Adrenal gland (tissue), 12 donors: ENCODE measurements around the gene CKAP4. TPM values are rescaled to one million over a fixed set of nuclear protein-coding genes. Genes with fewer than 3 reads are reported as not detected.

Experiments
- DNase-seq, 7 donors: peaks; one replicate each; pipeline ENCODE4 v3.0.0-alpha.2; 2019 to 2020
- H3K27ac ChIP-seq, 5 donors: fragments of 200-600 bp; sonication (generic) in 4 of 5; 1 replicate in 3 of 5; 2 replicates in 2 of 5; pipeline versions ENCODE4 v1.5.1 to v1.8.0; 2016 to 2020; ENCODE audit warnings: mild to moderate bottlenecking in 1 of 5
- H3K27me3 ChIP-seq: fragments of 200-600 bp; 2 replicates; pipeline ENCODE4 v1.8.0; 2021
- H3K36me3 ChIP-seq, 2 donors: fragments of 200-600 bp; replicated peaks in 1 of 2; 1 replicate in 1 of 2; 2 replicates in 1 of 2; pipeline versions ENCODE4 v1.5.1 to v1.8.0; 2018 to 2022
- H3K4me1 ChIP-seq, 2 donors: fragments of 200-600 bp; replicated peaks in 1 of 2; 1 replicate in 1 of 2; 2 replicates in 1 of 2; pipeline versions ENCODE4 v1.5.1 to v1.8.0; 2018 to 2021
- H3K4me3 ChIP-seq, 4 donors: fragments of 200-600 bp; sonication (generic) in 3 of 4; one replicate each; pipeline ENCODE4 v1.5.1; 2016 to 2018
- H3K9me3 ChIP-seq, 3 donors: fragments of 200-600 bp; sonication (generic) in 1 of 3; replicated peaks in 1 of 3; 1 replicate in 2 of 3; 2 replicates in 1 of 3; pipeline versions ENCODE4 v1.5.1 to v1.8.0; 2016 to 2021
- POLR2A ChIP-seq, 2 donors: fragments of 450-650 bp; IDR thresholded peaks; one replicate each; pipeline ENCODE4 v1.6.1; 2017; ENCODE audit warnings: antibody characterized with exemption in 2 of 2, mild to moderate bottlenecking in 2 of 2, moderate library complexity in 1 of 2
- WGBS, 4 donors: extraction: QIAGEN DNeasy Blood & Tissue Kit in 2 of 4; methylation state at CpG; one replicate each; pipeline versions ENCODE4 v1.1.5 to v1.1.7; 2013 to 2017; 5-methylcytosine and 5-hydroxymethylcytosine counted together
- intact Hi-C, 2 donors: fragments of 100-400 bp; cut with DNase I; formaldehyde crosslinking; loops; one replicate each; pipeline versions ENCODE4 v1.14.1 to v1.15.0; 2022 to 2023
- polyA plus RNA-seq, 3 donors: library from polyadenylated mRNA; stranded (reverse); fragments of 200-250 nt in 2 of 3; fragments of 350-450 nt in 1 of 3; fragmentation: Illumina TruSeq in 1 of 3; extraction: RNeasy Lipid Tissue Mini Kit (QIAGEN cat#74804) in 1 of 3; gene quantifications; one replicate each; pipeline ENCODE4 v1.2.3, GENCODE V29; 2013 to 2014
- total RNA-seq, 9 donors: library from RNA; depleted of rRNA in 4 of 9; stranded (reverse); fragments of >200 nt in 4 of 9; fragments of 120-200 nt in 1 of 9; fragmentation: NEBNext Ultra II Directional in 1 of 9; extraction: Animal tissue kit (Norgen Biotek cat#: 25700) in 1 of 9; gene quantifications; one replicate each; pipeline versions ENCODE4 v1.1.0 to v1.2.4, GENCODE V29; 2013 to 2023
- TF ChIP-seq, protein P1 (sequence below), 6 experiments: fragments of 450-650 bp in 4 of 6; fragments of 200-600 bp in 2 of 6; sonication (generic) in 1 of 6; IDR thresholded peaks; 1 replicate in 5 of 6; 2 replicates in 1 of 6; pipeline versions ENCODE4 v1.5.1 to v1.8.0; 2016 to 2021; ENCODE audit warnings: antibody characterized with exemption in 6 of 6, mild to moderate bottlenecking in 2 of 6, moderate library complexity in 1 of 6
- donor health status: healthy with polysubstance abuse.
- donor health status: Bipolar disorder and iron deficiency.
- donor health status: DM: yes; HTN: yes; CAD: no.
- donor health status: DM: no; HTN: no; CAD: no.
- donor health status: DM: no; HTN: no; CAD: no.
- donor health status: DM: yes; HTN: yes; CAD: no.

CKAP4 gene
- total and polyA plus RNA-seq, 12 donors: 11.0 to 101 (median 84.7) TPM

DNA sequence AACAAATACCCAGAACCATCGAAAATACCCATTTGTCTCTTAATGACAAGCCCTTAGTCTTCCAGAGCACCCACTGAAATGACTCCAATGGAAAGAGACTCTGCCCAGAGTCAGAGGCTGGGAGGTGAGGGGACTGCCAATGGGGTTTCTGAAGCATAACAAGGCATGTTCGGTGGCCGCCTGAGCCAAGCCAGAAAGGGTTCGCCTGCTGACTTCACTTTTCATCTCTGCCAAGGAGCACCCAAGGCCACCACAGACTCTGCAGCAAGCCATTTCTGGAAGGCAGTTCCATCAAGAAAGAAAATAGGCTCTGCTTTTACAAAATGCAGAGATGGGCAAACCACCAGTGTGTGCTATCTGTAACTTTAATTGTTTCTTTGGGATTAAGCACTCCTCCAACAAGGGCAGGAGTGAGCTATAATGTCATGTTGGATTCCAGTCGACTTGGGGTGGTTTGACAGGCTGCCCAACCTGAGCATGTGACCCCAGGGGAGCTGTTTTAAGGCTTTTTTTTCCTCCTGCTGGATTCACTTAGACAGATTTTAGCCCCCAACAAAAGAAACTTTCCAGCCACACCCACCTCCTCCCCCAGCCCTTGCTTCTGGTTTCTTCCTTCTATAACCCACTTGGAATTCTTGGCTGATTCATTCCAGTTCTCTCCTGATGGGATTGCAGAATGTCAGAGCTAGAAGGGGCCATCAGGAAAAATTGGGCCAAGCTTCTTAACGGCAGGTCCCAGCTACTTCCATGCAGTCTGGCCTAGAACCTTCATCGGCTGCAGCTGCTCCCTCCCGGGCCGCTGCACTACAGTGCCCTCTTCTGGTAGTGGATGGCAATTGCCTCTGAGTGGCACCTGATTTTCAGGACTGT is 24.1 kb downstream of the CKAP4 start:
- TF ChIP-seq, protein P1, sequence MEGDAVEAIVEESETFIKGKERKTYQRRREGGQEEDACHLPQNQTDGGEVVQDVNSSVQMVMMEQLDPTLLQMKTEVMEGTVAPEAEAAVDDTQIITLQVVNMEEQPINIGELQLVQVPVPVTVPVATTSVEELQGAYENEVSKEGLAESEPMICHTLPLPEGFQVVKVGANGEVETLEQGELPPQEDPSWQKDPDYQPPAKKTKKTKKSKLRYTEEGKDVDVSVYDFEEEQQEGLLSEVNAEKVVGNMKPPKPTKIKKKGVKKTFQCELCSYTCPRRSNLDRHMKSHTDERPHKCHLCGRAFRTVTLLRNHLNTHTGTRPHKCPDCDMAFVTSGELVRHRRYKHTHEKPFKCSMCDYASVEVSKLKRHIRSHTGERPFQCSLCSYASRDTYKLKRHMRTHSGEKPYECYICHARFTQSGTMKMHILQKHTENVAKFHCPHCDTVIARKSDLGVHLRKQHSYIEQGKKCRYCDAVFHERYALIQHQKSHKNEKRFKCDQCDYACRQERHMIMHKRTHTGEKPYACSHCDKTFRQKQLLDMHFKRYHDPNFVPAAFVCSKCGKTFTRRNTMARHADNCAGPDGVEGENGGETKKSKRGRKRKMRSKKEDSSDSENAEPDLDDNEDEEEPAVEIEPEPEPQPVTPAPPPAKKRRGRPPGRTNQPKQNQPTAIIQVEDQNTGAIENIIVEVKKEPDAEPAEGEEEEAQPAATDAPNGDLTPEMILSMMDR (IDR thresholded peaks at IDR 0.05): peak; percentile 85 to 93 (median 90)
- TF ChIP-seq POLR2A (IDR thresholded peaks at IDR 0.05): no peak
- H3K4me3 ChIP-seq: no peak overlapping the region
- intact Hi-C loops: loop anchor here in 1 of 2 donors (5.0 kb wide), 1 partner anchor 806 kb away; no protein-coding TSS in a partner anchor
- H3K27me3 ChIP-seq: no peaks in the 10 kb centered on the region
- H3K27ac ChIP-seq: peak overlapping the region in 2 of 5 donors; percentile 18 to 40
- peaks cover 0 to 8% of the 10 kb centered on the region in 2 donors for H3K4me1 ChIP-seq
- no peaks in the 10 kb centered on the region for H3K36me3 ChIP-seq
- 24 to 41% (median 29%) methylated on average over 8 to 9 of the region's 9 CpGs for WGBS, 4 donors
- DNase-seq: peak; percentile 62 to 86 (median 74)
- no peaks in the 10 kb centered on the region for H3K9me3 ChIP-seq

DNA sequence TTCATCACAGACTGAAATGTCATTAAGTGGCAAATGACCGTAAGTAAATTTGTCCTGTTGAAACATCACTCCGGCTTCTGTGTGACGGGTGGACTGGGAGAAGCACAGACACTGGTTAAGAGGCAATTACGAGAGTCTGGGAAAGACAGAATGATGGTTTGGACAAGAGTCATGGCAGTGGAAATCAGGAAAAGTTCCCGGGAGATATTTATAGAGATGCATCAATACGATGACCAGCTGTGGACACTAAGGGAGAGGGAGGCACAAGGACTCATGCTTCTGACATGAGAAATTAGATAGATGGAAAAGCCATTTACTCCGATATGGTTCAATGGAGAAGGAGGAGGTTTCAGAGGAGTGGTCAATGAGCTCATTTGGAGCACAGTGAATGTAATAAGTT is 27.3 kb downstream of the CKAP4 start:
- WGBS, 4 donors: 80 to 83% (median 80%) methylated on average over 7 of the region's 7 CpGs
- Histone ChIP-seq H3K4me1 (peaks cover 0 to 8% of the 10 kb centered on the region in 2 donors), H3K36me3 (no peaks in the 10 kb centered on the region), H3K4me3 (no peak overlapping the region), H3K27ac (no peak overlapping the region), H3K27me3 (no peaks in the 10 kb centered on the region), H3K9me3 (peaks cover 0 to 6% (median 0%) of the 10 kb centered on the region in 3 donors)
- TF ChIP-seq, protein P1 (IDR thresholded peaks at IDR 0.05): no peak
- TF ChIP-seq POLR2A (IDR thresholded peaks at IDR 0.05): no peak
- no peak for DNase-seq
- intact Hi-C loops: loop anchor here in 1 of 2 donors (5.0 kb wide), 1 partner anchor 803 kb away; no protein-coding TSS in a partner anchor

DNA sequence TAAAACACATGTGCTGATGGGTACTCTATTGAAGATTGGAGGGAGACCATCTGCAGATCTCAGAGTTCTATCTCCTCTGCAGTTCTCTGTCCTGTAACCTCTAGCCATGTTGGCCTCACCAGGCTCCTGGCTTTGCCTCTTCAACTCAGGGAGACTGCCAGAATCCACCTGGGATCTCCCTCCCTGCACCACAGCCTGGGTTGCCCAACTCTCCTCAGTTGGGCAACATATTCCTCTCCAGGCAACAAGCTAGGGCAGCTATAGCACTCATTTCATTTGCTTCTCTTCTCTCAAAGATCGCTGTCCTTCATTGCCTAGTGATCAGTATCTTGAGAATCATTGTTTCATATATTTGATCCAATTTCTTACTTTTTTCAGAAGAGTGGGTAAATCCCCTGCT is 28.8 kb downstream of the CKAP4 start:
- Histone ChIP-seq H3K36me3 (no peaks in the 10 kb centered on the region), H3K27ac (no peak overlapping the region), H3K4me1 (peaks cover 0 to 8% of the 10 kb centered on the region in 2 donors), H3K4me3 (no peak overlapping the region), H3K27me3 (no peaks in the 10 kb centered on the region), H3K9me3 (peaks cover 0 to 6% (median 0%) of the 10 kb centered on the region in 3 donors)
- WGBS, 4 donors: 77 to 100% (median 89%) methylated on average over 1 of the region's 1 CpG
- no peak for TF ChIP-seq POLR2A (IDR thresholded peaks at IDR 0.05)
- TF ChIP-seq, protein P1 (IDR thresholded peaks at IDR 0.05): no peak
- intact Hi-C loops: no loop called here
- no peak for DNase-seq

DNA sequence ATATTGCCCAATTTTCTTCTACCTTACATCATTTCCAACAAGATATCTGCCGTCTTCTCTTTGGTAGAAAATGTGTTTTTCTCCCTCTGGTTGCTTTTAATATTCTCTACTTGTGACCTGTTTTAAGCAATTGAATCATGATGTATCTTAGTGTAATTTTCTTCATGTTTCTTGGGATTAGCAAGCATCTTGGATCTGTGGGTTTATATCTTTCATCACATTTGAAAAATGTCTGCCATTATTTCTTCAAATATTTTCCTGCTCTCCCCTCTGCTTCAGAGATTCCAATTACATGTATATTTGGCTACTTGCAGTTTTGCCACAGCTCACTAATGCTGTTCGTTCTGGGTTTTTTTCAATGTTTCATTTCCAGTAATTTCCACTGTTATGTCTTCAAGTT is 30.1 kb downstream of the CKAP4 start:
- 79 to 95% (median 90%) methylated on average over 2 of the region's 2 CpGs for WGBS, 4 donors
- Histone ChIP-seq H3K4me3 (no peak overlapping the region), H3K27ac (no peak overlapping the region), H3K36me3 (no peaks in the 10 kb centered on the region), H3K27me3 (no peaks in the 10 kb centered on the region), H3K4me1 (no peaks in the 10 kb centered on the region), H3K9me3 (peaks cover 0 to 6% (median 0%) of the 10 kb centered on the region in 3 donors)
- TF ChIP-seq, protein P1 (IDR thresholded peaks at IDR 0.05): no peak
- TF ChIP-seq POLR2A (IDR thresholded peaks at IDR 0.05): no peak
- intact Hi-C loops: no loop called here
- DNase-seq: no peak
